GM19467 (cell line): ENCODE measurements around the gene MXI1.
A peak's percentile ranks its signal among the peaks of the same experiment; 100 is the strongest.
"Not testable (repeated sequence)": the region's sequence is repeated elsewhere in the genome, so short reads cannot be mapped to it uniquely, and the experiment has no call there.

ENCODE experiments used
- ATAC-seq: cut with Tn5 transposase; IDR thresholded peaks from one replicate; pipeline ENCODE4 v1.9.1; 2021; ENCODE audit warnings: mild to moderate bottlenecking, moderate library complexity; ENCODE audit not compliant: unreplicated experiment

The MXI1 gene

DNA sequence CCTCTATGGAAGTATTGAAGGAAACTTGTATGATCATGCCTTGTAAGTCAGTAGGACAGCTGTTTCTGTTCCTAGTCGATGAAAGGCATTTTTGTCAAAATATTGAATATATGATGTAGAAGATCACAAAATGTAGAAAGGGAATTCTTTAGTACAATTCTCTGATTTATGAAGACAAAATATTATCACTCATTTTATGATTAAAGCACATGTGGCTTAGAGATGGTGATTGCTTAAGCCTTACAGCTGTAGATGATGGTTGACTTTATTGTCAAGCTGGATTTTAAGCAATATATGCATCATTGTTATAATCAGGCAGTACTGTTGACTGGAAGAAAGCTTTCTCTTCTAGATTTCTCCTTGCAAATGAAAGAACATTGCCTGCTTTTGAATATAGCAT is 26.4 kb downstream of the MXI1 start:
- no peak for ATAC-seq

DNA sequence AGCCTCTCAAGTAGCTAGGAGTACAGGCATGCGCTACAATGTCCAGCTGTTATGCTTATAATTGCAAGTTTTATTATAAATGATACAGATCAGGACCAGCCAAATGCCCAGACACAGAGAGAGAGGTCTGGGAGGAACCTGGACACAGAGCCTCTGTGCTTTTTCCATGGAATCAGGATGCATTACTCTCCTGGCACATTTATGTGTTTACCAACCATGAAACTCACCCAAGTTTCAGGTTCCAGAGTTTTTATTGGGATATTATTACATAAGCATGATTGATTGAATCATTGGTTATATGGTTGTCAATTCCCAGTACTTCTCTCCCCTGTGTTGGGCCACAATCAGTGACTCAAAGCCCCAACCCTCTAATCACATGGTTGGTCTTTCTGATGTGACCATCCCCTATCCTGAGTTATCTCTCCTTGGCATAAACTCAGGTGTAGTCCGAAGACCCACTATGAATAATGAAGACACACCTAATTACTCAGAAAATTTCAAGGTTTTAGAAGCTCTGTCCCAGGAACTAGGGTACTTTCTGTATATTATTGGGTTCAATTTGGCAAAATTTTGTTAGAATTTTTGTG is 30.6 kb downstream of the MXI1 start:
- ATAC-seq = no peak

DNA sequence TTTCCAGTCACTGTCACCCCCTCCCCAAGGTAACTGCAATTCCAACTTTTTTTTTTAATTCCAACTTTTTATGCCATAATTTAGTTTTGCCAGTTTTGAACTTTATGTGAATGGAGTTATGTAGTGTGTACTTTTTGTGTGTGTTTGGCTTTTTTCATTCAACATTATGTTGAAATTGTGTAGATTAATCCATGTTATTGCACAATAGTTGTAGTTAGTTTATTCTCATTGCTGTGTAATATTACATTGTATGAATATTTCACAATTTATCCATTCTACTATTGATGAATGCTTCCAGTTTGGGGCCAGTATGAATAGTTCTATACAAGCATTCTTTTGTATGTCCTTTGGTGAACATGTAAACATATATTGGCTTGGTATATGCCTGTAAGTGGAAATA is 32.5 kb downstream of the MXI1 start:
- no peak for ATAC-seq

DNA sequence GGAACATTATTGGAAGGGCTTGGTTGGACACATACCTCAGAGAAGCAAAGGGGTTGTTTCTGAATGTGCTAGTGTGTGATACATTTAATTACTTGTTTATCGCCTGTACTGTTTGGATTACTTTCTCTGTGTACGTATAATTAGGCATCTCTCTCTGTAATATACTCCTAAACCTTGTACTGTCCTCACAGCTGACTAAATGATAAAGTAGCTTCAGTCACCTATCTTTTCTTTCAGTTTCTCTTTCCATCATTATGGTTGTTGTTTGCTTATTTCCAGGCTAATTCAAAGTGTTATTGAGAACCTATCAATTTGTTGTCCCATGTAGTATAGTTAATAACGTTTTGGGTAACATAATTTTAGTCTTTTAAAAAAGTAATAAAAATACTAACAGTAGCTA is 34.0 kb downstream of the MXI1 start:
- peak; percentile 59 for ATAC-seq

DNA sequence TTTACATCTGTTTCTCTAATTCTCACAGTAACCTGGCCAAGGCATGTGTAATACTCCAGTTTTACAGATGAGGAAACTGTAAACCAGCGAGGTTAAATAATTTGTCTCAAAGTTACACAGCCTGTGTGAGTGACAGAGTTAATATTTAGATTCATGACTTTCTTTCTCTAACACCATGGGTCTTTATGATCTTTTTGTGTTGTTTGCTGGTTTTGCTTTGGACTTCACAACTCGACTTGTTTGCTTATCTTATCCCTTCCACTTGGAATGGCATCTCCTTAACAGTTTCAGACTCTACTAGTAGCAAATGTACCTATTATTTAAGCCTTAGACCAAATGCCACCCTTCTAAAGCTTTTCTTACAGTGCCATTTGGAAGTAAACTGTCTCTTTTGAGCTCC is 34.4 kb downstream of the MXI1 start:
- peak; percentile 28 for ATAC-seq

DNA sequence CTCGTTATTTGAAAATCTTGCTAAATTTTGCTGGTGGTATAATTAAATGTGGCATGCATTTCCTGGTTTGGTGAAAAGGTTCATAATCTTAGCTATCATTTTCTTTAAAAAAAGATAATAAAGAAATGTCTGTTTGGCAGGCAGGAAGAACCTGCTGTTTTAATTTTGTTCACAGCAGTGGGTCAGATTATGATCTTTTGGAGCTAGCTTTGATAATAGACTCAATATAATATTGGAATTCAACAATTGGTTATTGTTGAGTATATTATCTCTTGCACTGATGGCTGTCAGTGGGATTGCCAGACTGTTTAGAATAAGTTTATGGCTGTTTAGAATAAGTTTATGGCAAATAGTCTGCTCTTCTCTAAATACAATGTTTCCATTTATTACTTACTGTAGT is 35.1 kb downstream of the MXI1 start:
- ATAC-seq = no peak

DNA sequence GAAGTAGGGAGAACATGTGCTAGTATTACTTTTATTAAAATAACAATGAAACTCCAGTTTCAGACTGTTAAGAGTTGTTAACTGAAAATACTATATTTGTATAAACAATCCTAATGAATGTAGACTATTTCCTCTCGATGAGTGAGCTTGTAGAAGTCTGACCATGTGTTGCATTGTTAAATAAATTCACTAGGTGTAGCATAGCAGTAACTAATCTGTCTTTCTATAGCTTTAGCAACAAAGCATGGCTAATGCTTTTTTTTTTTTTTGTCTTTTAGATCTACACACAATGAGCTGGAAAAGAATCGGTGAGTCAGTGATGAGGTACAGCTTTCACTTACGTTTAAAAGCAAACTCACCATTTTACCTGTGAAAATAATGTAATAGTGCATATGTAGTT is 37.1 kb downstream of the MXI1 start:
- no peak for ATAC-seq

DNA sequence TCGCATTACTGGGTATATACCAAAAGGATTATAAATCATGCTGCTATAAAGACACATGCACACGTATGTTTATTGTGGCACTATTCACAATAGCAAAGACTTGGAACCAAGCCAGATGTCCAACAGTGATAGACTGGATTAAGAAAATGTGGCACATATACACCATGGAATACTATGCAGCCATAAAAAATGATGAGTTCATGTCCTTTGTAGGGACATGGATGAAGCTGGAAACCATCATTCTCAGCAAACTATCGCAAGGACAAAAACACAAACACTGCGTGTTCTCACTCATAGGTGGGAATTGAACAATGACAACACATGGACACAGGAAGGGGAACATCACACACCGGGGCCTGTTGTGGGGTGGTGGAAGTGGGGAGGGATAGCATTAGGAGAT is 40.4 kb downstream of the MXI1 start:
- not testable (repeated sequence) for ATAC-seq

DNA sequence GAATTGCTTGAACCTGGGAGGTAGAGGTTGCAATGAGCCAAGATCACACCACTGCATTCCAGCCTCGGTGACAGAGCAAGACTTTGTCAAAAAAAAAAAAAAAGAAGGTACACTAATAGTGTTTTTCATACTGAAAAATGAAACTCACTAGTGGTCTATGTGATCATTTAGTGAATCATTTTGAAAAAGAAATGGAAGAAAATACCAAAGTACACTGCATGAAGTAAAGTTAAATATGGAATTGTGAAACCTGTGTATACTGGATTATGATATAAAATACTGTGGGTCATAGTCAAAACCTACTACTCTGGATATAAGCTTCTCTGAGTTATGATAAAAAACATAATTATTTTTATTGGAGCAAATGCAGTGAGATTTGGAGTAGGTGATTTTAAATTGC is 42.1 kb downstream of the MXI1 start:
- peak; percentile 65 for ATAC-seq

DNA sequence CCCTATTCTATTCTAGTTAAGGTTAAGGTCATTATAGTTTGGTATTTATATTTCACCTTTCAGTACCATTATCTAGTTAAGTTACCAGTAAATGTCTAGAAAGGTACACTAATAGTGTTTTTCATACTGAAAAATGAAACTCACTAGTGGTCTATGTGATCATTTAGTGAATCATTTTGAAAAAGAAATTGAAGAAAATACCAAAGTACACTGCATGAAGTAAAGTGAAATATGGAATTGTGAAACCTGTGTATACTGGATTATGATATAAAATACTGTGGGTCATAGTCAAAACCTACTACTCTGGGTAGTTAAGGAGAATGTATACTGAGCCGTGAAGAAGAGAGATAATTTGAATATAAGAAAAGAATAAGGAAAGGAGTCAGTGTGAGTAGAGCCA is 44.0 kb downstream of the MXI1 start:
- ATAC-seq = peak; percentile 71

DNA sequence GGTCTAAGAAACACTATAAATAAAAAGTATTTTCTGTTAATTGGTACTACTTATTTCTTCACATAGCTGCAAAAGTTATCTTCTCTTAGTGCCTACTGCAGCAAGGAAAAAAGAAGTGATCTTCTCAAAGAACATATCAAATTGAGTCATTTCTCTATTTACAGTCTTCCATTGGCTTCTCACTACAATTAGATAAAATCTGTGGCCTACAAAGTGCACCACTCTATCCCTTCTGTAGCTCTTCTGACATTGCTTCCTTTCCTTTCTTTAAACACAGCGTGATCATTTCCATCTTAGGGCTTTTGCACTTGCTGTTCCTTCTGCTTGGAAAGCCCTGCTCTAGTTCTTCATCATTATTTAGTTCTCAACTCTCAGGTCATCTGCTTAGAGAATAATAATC is 44.7 kb downstream of the MXI1 start:
- ATAC-seq = no peak

DNA sequence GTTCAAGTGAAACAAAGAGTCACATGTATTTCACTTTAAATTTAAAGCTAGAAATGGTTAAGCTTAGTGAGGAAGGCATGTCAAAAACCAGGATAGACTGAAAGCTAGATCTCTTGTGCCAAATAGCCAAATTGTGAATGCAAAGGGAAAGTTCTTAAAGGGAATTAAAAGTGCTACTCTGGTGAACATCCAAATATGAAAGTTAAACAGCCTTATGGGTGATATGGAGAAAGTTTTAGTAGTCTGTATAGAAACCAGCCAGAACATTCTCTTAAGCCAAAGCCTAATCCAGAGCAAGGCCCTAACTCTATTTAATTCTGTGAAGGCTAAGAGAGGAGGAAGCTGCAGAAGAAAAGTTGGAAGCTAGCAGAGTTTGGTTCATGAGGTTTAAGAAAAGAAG is 47.1 kb downstream of the MXI1 start:
- ATAC-seq = no peak

DNA sequence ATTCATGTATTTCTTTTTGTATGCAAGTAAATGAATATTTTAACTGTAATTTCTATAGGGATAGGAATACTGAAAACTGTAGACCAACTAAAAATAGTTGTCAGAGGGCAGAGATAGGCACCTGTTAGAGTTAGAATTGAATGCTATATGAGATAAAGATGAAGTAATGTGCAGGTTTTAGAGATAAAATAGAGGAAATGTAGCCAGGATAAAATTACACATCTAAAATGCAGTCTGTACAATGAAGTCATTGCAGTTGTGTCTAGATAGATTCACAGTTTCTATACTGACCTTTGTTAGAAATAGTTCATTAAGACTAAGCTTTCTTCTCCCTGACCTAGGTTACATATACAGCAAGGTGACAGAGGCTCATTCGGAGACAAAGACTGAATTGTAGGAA is 51.1 kb downstream of the MXI1 start:
- ATAC-seq = no peak

DNA sequence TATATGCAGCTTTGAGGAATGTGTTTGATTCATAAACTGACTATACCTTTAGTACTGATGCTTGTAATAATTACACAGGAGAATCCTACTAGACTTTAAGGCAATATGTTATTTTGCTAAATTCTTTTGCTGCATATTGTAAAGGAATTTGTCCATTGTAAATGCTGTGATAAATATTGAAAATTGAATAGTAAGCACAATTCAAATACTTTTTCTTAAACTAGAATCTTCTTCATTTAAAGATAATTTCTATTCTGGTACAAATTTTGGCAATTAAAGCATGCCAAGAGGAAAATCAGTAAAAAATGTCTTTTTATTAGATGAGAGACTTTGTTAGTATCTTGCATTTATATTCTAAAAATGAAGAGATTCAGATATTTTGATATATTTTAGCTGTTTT is 51.9 kb downstream of the MXI1 start:
- ATAC-seq = no peak

DNA sequence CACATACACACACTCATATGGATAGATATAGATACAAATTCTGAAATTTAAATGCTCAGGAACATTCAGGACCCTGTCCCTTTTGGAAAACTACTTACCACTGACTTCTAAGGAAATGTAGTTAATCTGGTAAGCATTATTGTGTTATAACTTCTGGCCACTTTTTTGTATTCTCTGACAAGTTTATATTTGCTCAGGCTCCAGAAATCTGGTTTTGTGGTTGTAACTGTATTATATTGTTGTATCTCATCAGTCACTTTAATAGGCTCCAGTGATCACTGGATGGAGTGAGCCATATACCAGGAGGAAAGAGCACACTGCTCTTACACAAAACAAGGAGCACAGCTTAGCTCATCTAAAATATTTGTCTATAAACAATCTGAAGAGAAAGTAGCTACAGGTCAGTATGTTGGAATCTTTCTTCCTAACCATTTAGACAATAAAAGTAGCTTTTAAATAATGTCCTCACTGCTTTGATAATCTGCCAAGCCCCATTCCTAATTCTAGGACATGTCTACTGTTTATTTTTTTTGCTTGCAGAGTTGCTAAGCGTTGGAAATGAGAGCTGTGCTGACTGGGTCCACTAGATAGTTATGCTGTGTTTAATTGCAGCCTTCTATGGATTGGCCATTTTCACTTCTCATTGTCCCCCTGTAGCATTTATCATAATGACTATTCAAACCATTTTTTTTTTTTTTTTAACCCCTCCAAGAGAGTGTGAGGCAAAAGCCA is 53.5 kb downstream of the MXI1 start:
- no peak for ATAC-seq

DNA sequence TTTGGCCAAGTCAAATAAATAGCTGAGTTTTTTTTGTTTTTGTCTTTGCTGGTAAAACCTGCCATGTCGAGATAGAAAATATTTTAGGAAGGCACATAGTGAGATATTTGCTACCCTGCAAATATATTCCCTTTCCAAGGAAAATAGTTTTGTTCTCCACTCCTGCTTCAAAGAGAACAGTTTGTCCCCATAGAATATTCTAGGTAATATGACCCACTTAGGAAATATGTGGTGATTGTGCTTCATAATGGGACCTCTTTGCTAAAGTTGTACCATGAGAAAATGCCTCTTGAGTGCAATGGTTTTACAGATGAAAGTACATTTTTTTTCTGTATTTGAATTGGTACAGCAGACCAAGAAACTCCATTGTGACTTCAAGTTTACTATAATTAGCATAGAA is 55.8 kb downstream of the MXI1 start:
- ATAC-seq = no peak

DNA sequence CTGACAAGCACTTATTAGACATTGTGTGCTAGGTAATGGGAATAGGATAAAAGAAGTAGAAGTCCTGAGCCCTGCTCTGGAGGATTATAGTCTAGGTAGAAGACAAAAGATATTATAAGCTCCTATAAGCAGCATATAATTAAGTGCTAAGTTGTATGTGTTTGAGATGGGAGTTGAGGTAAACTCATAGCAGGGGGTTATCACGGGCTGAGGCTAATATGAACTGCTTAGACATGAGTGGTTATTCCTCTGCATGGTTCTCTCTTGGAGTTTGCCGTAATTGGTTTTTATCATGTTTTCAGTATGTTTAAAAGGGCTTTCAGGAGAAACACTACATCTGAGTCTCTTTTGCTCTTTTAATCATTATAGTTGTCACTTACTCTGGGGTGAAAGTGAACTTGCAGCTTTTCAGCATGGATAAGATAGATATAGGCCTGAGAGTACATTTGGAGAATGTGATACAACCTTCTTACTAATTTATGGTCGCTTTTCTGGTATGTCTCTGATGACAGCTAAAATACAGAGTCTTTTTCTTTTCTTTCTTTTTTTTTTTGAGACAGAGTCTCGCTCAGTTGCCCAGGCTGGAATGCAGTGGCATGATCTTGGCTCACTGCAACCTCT is 58.3 kb downstream of the MXI1 start:
- no peak for ATAC-seq

DNA sequence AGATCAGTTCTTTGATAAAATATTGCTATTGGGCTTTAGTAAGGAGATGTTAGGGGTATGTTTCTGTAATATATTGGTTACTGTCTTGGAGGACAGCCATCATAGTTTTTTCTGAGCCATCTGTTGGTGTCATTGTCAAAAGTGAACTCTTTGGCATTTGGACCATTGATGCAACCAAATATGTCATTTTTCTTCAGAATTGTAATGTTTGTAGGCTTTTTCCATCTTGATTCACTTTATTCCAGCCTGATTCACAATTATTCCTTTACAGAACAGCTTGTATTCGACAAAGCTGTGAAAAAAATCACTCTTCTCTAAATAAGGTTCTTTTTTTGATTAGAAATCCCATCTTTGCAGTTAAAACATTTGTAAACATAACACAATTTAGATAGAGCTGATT is 59.9 kb downstream of the MXI1 start:
- no peak for ATAC-seq

DNA sequence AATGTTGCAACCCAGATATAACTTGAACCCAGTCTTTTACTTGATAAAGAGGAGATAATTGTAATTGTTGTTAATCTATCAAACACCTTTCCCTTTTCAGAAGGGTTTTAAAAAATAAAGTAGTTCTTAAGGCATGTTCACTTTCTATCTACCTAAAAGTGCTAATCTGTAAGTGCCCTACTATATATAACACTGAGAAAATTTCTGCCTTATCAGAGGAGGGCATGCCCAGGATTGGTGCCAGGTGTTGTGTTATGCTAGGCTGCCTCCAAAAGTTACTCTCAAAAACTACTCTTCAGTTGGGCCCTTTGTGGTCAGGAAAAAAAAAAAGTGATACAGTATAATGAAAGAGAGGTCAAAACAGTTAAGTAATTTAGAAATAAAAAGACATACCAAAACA is 61.0 kb downstream of the MXI1 start:
- ATAC-seq = no peak

DNA sequence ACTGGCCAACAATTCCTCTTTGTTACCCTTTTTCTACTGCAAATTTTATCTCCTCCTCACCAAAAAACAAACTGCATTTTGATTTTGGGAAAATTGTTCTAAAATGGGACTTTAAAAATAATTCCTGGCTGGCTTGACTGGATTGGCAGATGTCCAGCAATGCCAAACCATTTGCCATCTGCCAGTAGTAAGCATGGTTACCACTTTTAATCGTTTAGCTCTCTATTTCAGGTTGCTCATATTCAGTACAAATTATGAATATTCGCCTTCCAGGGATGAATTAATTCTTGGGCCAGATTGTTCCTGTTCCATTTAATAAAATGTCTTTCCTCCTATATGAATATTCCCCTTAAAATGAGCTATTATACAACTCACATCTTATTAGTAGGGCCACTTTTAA is 61.6 kb downstream of the MXI1 start:
- no peak for ATAC-seq

DNA sequence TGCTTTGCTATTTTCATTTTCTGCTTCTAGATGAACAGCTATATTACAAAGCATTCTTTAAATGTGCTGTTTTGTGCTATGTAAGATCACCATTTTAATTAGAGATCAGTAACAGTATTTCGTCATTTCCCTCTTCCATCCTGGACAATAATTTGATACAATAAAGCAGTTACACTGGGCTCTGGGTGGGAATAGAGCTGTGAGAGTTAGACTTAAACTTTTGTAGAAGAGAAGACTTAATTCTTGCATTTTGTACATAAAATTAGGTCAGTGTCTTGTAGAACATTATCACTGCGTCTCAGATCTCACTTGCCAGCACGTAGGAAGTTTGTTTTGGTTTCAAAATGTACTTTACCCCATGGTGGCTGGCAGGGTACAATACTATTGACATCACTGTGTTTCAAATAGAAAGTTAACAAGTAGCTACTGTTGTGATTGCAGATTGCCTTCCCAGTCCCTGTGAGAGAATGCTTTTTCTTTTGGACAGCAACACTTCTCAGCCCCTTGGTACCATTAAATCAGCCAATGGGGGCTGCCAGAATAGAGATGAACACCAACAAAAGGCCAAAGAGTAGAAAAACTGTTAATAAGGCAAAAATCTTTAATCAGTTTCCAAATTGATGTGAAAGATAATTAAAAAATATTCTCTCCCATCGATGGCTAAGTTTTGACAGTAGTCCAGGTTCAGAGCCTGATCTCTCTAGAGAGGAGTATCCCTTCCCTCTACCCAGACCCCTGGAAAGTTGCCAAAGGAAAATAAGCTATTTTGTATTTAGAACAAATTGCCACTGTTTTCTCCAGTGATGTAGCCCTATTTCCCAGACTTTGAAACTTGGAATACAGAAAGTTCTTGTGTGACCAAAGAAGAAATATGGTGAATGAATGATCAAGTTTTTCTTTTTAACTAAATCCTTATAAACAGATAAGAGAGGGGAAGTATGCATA is 62.2 kb downstream of the MXI1 start:
- peak; percentile 55 for ATAC-seq
